GM10266 (cell line): ENCODE measurements around the gene PEG3.

Source experiments
- DNase-seq: peaks from one replicate; pipeline ENCODE4 v3.0.0; 2012; ENCODE audit errors: extremely low spot score
- CTCF ChIP-seq: IDR thresholded peaks from 2 replicates; pipeline ENCODE4 v1.5.1; 2012; ENCODE audit warnings: mild to moderate bottlenecking, low read depth; ENCODE audit not compliant: control insufficient read depth, insufficient read depth; ENCODE audit errors: missing control alignments

PEG3 gene

GRCh38 chr19:56810260-56810659 is 30.3 kb downstream of the PEG3 start:
- no peak for TF ChIP-seq CTCF
- no peak for DNase-seq

DNA sequence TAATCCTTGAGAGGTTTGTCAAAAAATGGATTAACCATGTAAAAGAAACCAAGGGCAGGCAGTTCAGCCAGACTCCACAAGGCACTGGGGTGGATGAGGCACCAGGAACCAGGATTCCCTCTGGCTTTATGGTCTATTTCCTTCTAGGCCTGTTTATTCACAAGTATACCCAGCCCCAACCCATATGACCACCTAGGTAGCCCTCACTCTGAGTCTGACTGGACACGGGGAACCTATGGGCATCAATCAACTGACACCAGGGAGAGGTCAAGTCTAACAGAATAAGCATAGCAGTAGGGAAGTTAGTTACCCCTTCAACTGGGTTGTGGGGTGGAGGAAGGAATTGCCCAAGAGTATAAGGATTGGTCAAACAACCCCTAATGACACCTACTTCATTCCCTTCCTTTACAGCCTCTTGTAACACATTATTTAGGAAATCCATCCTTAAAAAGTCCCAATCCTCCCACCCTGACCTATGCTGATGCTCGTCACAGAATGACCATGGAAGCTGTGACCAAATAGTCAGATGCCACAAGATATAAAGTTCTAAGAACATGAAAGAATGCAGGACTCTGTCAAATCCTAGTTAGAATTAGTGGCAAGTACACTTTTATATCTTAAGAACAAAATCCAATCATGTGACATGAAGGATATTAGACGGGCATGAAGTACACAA is 31.7 kb downstream of the PEG3 start:
- no peak for DNase-seq
- no peak for TF ChIP-seq CTCF

DNA sequence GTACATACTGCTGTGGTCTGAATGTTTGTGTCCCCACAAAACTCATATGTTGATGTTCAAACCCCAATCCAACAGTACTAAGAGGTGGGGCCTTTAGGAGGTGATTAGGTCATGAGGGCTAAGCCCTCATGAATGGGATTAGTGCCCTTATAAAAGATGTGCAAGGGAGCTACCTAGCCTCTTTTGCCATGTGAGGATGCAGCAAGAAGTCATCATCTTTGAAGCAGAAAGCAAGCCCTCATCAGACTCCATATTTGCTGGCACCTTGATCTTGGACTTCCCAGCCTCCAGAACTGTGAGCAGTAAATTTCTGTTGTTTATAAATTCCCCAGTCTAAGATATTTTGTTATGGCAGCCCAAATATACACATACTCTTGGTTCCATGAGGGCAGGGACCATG is 33.9 kb downstream of the PEG3 start:
- no peak for TF ChIP-seq CTCF
- DNase-seq: no peak
